BLaER1 (cell line): ENCODE data around the gene UBE2J1.
"Not testable (repeated sequence)": the region's sequence is repeated elsewhere in the genome, so short reads cannot be mapped to it uniquely, and the experiment has no call there.

Source experiments
- H3K27ac ChIP-seq: shearing (Covaris generic); formaldehyde crosslinking; 2 replicates; pipeline ENCODE4 v1.8.1; 2022
- H3K27me3 ChIP-seq: shearing (Covaris generic); formaldehyde crosslinking; 2 replicates; pipeline ENCODE4 v1.8.1; 2022
- H3K36me3 ChIP-seq: shearing (Covaris generic); formaldehyde crosslinking; 2 replicates; pipeline ENCODE4 v1.8.1; 2022
- H3K4me1 ChIP-seq: shearing (Covaris generic); formaldehyde crosslinking; 2 replicates; pipeline ENCODE4 v1.8.1; 2022
- H3K4me2 ChIP-seq: shearing (Covaris generic); formaldehyde crosslinking; 2 replicates; pipeline ENCODE4 v1.8.1; 2022
- H3K4me3 ChIP-seq: shearing (Covaris generic); formaldehyde crosslinking; 2 replicates; pipeline ENCODE4 v1.8.1; 2022
- H3K9ac ChIP-seq: shearing (Covaris generic); formaldehyde crosslinking; 2 replicates; pipeline ENCODE4 v1.8.1; 2022
- H3K9me3 ChIP-seq: shearing (Covaris generic); formaldehyde crosslinking; 2 replicates; pipeline ENCODE4 v1.8.1; 2022
- H4K20me1 ChIP-seq: shearing (Covaris generic); formaldehyde crosslinking; 2 replicates; pipeline ENCODE4 v1.8.1; 2022
- Cebpa-rat ChIP-seq: shearing (Covaris generic); IDR thresholded peaks from 2 replicates; pipeline ENCODE4 v1.8.1; 2022

Gene UBE2J1

GRCh38 chr6:89311853-89312531, 40.5 kb downstream of the UBE2J1 start:
- no peaks in the 10 kb centered on the region for H3K36me3 ChIP-seq
- no peak for TF ChIP-seq Cebpa-rat
- no peak overlapping the region for H3K4me2 ChIP-seq
- H3K9me3 ChIP-seq: no peaks in the 10 kb centered on the region
- H4K20me1 ChIP-seq: no peaks in the 10 kb centered on the region
- no peak overlapping the region for H3K4me3 ChIP-seq
- H3K27ac ChIP-seq: no peak overlapping the region
- no peaks in the 10 kb centered on the region for H3K4me1 ChIP-seq
- H3K27me3 ChIP-seq: no peaks in the 10 kb centered on the region
- no peak overlapping the region for H3K9ac ChIP-seq

GRCh38 chr6:89311530-89311852, 41.0 kb downstream of the UBE2J1 start:
- Histone ChIP-seq H3K27me3 (no peaks in the 10 kb centered on the region), H3K9me3 (no peaks in the 10 kb centered on the region), H3K9ac (no peak overlapping the region), H3K27ac (no peak overlapping the region), H3K4me3 (no peak overlapping the region), H4K20me1 (no peaks in the 10 kb centered on the region), H3K4me2 (no peak overlapping the region), H3K36me3 (no peaks in the 10 kb centered on the region), H3K4me1 (no peaks in the 10 kb centered on the region)
- TF ChIP-seq Cebpa-rat: no peak

- TF ChIP-seq Cebpa-rat: no peak
- Histone ChIP-seq H3K4me3 (no peak overlapping the region), H3K4me2 (no peak overlapping the region), H3K9me3 (no peaks in the 10 kb centered on the region), H4K20me1 (no peaks in the 10 kb centered on the region), H3K36me3 (no peaks in the 10 kb centered on the region), H3K4me1 (no peaks in the 10 kb centered on the region), H3K27ac (no peak overlapping the region), H3K27me3 (no peaks in the 10 kb centered on the region), H3K9ac (no peak overlapping the region)
These were observed 41.6 kb downstream of the UBE2J1 start for GRCh38 chr6:89310929-89311328.

GRCh38 chr6:89308525-89309395, 43.8 kb downstream of the UBE2J1 start:
- H3K4me1 ChIP-seq: no peaks in the 10 kb centered on the region
- no peak overlapping the region for H3K9ac ChIP-seq
- H3K4me3 ChIP-seq: no peak overlapping the region
- no peaks in the 10 kb centered on the region for H4K20me1 ChIP-seq
- H3K27ac ChIP-seq: no peak overlapping the region
- H3K4me2 ChIP-seq: no peak overlapping the region
- no peak for TF ChIP-seq Cebpa-rat
- H3K36me3 ChIP-seq: no peaks in the 10 kb centered on the region
- no peaks in the 10 kb centered on the region for H3K9me3 ChIP-seq
- H3K27me3 ChIP-seq: no peaks in the 10 kb centered on the region

GRCh38 chr6:89304517-89304916, 48.0 kb downstream of the UBE2J1 start:
- not testable (repeated sequence) for H3K9ac ChIP-seq, H3K4me1 ChIP-seq, H4K20me1 ChIP-seq, H3K4me3 ChIP-seq, H3K27ac ChIP-seq, H3K9me3 ChIP-seq, H3K27me3 ChIP-seq, H3K4me2 ChIP-seq, H3K36me3 ChIP-seq

GRCh38 chr6:89302936-89303335, 49.6 kb downstream of the UBE2J1 start:
- H3K4me1 ChIP-seq: peaks cover 6% of the 10 kb centered on the region; the same call in 1 of the 2 replicates
- H3K36me3 ChIP-seq: no peaks in the 10 kb centered on the region
- H4K20me1 ChIP-seq: no peaks in the 10 kb centered on the region
- no peak overlapping the region for H3K9ac ChIP-seq
- H3K4me2 ChIP-seq: no peak overlapping the region
- H3K27ac ChIP-seq: no peak overlapping the region
- TF ChIP-seq Cebpa-rat: no peak
- H3K4me3 ChIP-seq: no peak overlapping the region
- H3K9me3 ChIP-seq: no peaks in the 10 kb centered on the region
- no peaks in the 10 kb centered on the region for H3K27me3 ChIP-seq

GRCh38 chr6:89302195-89302770, 50.2 kb downstream of the UBE2J1 start:
- TF ChIP-seq Cebpa-rat: no peak
- Histone ChIP-seq H3K9me3 (no peaks in the 10 kb centered on the region), H3K4me2 (no peak overlapping the region), H3K4me3 (no peak overlapping the region), H3K4me1 (peaks cover 10% of the 10 kb centered on the region; the same call in 1 of the 2 replicates), H3K27ac (no peak overlapping the region), H3K9ac (no peak overlapping the region), H3K27me3 (no peaks in the 10 kb centered on the region), H3K36me3 (no peaks in the 10 kb centered on the region), H4K20me1 (no peaks in the 10 kb centered on the region)

- Histone ChIP-seq H3K27me3 (no peaks in the 10 kb centered on the region), H3K9ac (no peak overlapping the region), H3K4me3 (no peak overlapping the region), H3K27ac (no peak overlapping the region), H3K36me3 (no peaks in the 10 kb centered on the region), H3K9me3 (no peaks in the 10 kb centered on the region), H3K4me1 (peaks cover 10% of the 10 kb centered on the region; the same call in 1 of the 2 replicates), H4K20me1 (no peaks in the 10 kb centered on the region), H3K4me2 (no peak overlapping the region)
- no peak for TF ChIP-seq Cebpa-rat
These were observed 50.8 kb downstream of the UBE2J1 start for GRCh38 chr6:89301586-89302194.

- H3K9ac ChIP-seq: no peak overlapping the region
- no peak overlapping the region for H3K27ac ChIP-seq
- H4K20me1 ChIP-seq: no peaks in the 10 kb centered on the region
- H3K4me3 ChIP-seq: no peak overlapping the region
- no peaks in the 10 kb centered on the region for H3K36me3 ChIP-seq
- no peak overlapping the region for H3K4me2 ChIP-seq
- no peaks in the 10 kb centered on the region for H3K27me3 ChIP-seq
- TF ChIP-seq Cebpa-rat: no peak
- no peaks in the 10 kb centered on the region for H3K9me3 ChIP-seq
- peaks cover 10% of the 10 kb centered on the region; the same call in 1 of the 2 replicates for H3K4me1 ChIP-seq
These were observed 53.1 kb downstream of the UBE2J1 start for GRCh38 chr6:89299466-89299850.
